Esophagus squamous epithelium (tissue), 5 donors: ENCODE measurements around the gene PLK5. TPM values are rescaled to one million over a fixed set of nuclear protein-coding genes. Genes with fewer than 3 reads are reported as not detected.
"Not testable (repeated sequence)": the region's sequence is repeated elsewhere in the genome, so short reads cannot be mapped to it uniquely, and the experiment has no call there.

Source experiments
- DNase-seq: peaks from one replicate; lab custom pipeline; 2025; lab: John Stamatoyannopoulos, UW
- H3K27ac ChIP-seq, 4 donors: fragments of 200-600 bp; sonication (generic); one replicate each; pipeline ENCODE4 v1.5.1; 2016 to 2019; ENCODE audit warnings: mild to moderate bottlenecking in 1 of 4
- H3K27me3 ChIP-seq, 4 donors: fragments of 200-600 bp; sonication (generic); 1 replicate in 3 of 4; 2 replicates in 1 of 4; pipeline versions ENCODE4 v1.5.1 to v1.6.0; 2017 to 2021; ENCODE audit warnings: antibody characterized with exemption in 1 of 4
- H3K36me3 ChIP-seq, 3 donors: fragments of 200-600 bp; sonication (generic); one replicate each; pipeline ENCODE4 v1.5.1; 2016 to 2019
- H3K4me1 ChIP-seq, 3 donors: fragments of 200-600 bp; sonication (generic); one replicate each; pipeline ENCODE4 v1.5.1; 2017 to 2019
- H3K4me3 ChIP-seq, 4 donors: fragments of 200-600 bp; sonication (generic); 1 replicate in 3 of 4; 2 replicates in 1 of 4; pipeline ENCODE4 v1.5.1; 2016 to 2019; ENCODE audit warnings: mild to moderate bottlenecking in 2 of 4, moderate library complexity in 1 of 4
- H3K9me3 ChIP-seq, 3 donors: fragments of 200-600 bp; sonication (generic); one replicate each; pipeline ENCODE4 v1.5.1; 2016 to 2019
- POLR2A ChIP-seq, 4 donors: fragments of 450-650 bp; IDR thresholded peaks; one replicate each; pipeline ENCODE4 v1.6.1; 2017; ENCODE audit warnings: antibody characterized with exemption in 4 of 4, mild to moderate bottlenecking in 4 of 4, moderate library complexity in 3 of 4
- WGBS, 2 donors: methylation state at CpG; one replicate each; pipeline ENCODE4 v1.1.5; 2018; 5-methylcytosine and 5-hydroxymethylcytosine counted together
- intact Hi-C: fragments of 100-400 bp; cut with DNase I; formaldehyde crosslinking; loops from one replicate; pipeline ENCODE4 v1.15.0; 2022
- total RNA-seq, 4 donors: library from RNA; depleted of rRNA; stranded (reverse); fragments of >200 nt; gene quantifications; one replicate each; pipeline ENCODE4 v1.1.0, GENCODE V29; 2016
- TF ChIP-seq, protein P1 (sequence below), 6 experiments: fragments of 450-650 bp in 4 of 6; fragments of 200-600 bp in 2 of 6; sonication (generic) in 2 of 6; IDR thresholded peaks; one replicate each; pipeline ENCODE4 v1.5.1; 2016 to 2019; ENCODE audit warnings: antibody characterized with exemption in 6 of 6, mild to moderate bottlenecking in 4 of 6, moderate library complexity in 4 of 6
- donor health status: DM: yes; HTN: yes; CAD: no.

Gene PLK5
- total RNA-seq, 4 donors from 2014 or later, result 0.19 to 0.66 TPM; not detected in 2

DNA sequence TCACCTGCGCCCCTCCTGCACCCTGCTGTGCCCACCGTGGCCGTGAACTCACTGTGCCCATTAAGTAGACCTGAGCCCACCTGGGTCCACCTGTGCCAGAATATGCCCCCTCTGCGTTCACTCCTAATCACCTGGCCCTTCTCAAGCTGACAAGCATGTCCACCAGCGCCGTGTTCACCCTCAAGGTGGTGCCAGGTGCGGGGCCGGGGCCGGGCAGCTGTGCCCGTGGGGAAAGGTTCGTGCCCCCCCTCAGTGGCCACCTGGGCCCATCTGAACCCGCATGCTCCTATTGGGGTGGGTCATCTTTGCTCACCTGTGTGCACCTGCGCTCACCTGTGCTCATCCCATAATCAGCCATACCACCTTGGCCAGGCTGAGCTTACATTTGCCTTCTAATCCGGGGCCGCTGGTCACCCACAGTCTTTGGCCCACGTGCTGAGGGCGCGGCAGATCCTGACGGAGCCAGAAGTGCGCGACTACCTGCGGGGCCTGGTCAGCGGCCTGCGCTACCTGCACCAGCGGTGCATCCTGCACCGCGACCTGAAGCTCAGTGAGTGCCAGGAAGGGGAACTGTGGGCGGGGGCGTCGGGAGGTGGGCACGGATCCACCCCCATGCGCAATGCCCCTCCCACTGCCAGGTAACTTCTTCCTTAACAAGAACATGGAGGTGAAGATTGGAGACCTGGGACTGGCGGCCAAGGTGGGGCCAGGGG is 2.3 kb downstream of the PLK5 start:
- H3K27ac ChIP-seq, result no peak overlapping the region
- no peak for DNase-seq
- no peak overlapping the region for H3K4me3 ChIP-seq
- no peaks in the 10 kb centered on the region for H3K9me3 ChIP-seq
- 86 to 87% methylated on average over 6 to 10 of the region's 33 CpGs for WGBS, 2 donors
- no peaks in the 10 kb centered on the region for H3K36me3 ChIP-seq
- intact Hi-C loops, result no loop called here
- H3K4me1 ChIP-seq, result peaks cover 0 to 32% (median 10%) of the 10 kb centered on the region in 3 donors
- no peak for TF ChIP-seq POLR2A (IDR thresholded peaks at IDR 0.05)
- TF ChIP-seq, protein P1, sequence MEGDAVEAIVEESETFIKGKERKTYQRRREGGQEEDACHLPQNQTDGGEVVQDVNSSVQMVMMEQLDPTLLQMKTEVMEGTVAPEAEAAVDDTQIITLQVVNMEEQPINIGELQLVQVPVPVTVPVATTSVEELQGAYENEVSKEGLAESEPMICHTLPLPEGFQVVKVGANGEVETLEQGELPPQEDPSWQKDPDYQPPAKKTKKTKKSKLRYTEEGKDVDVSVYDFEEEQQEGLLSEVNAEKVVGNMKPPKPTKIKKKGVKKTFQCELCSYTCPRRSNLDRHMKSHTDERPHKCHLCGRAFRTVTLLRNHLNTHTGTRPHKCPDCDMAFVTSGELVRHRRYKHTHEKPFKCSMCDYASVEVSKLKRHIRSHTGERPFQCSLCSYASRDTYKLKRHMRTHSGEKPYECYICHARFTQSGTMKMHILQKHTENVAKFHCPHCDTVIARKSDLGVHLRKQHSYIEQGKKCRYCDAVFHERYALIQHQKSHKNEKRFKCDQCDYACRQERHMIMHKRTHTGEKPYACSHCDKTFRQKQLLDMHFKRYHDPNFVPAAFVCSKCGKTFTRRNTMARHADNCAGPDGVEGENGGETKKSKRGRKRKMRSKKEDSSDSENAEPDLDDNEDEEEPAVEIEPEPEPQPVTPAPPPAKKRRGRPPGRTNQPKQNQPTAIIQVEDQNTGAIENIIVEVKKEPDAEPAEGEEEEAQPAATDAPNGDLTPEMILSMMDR (IDR thresholded peaks at IDR 0.05), result no peak
- H3K27me3 ChIP-seq, result peaks cover 0 to 91% (median 12%) of the 10 kb centered on the region in 4 donors

DNA sequence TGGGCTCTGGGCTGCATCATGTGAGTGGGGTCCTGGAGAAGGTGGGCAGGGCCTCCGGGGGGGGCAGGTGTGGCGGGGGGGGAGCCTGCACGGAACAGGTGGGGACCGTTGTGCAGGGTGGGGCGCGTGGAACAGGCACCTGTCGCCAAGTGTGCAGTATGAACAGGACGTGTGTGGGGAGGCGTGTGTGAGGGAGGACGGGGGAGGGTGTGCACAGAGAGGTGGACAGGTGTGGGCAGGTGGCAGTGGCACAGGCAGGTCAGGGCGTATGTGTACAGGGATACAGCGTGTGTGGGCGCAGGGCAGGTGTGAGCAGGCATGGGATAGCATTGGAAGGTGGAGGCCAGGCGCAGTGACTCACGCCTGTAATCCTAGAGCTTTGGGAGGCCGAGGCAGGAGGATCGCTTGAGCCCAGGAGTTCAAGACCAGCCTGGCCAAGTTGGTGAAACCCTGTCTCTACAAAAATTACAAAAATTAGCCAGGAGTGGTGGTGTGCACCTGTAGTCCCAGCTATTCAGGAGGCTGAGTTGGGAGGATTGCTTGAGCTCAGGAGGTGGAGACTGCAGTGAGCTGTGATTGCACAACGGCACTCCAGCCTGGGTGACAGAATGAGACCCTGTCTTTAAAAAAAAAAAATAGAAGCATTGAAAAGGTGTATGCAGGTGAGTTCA is 3.2 kb downstream of the PLK5 start:
- no peak overlapping the region for H3K27ac ChIP-seq
- H3K27me3 ChIP-seq, result peaks cover 0 to 91% (median 12%) of the 10 kb centered on the region in 4 donors
- intact Hi-C loops, result no loop called here
- no peaks in the 10 kb centered on the region for H3K9me3 ChIP-seq
- H3K4me1 ChIP-seq, result peaks cover 0 to 23% (median 10%) of the 10 kb centered on the region in 3 donors
- WGBS, 2 donors, result 26 to 47% methylated on average over 12 to 13 of the region's 18 CpGs
- H3K36me3 ChIP-seq, result no peaks in the 10 kb centered on the region
- DNase-seq, result no peak
- no peak for TF ChIP-seq POLR2A (IDR thresholded peaks at IDR 0.05)
- TF ChIP-seq, protein P1 (IDR thresholded peaks at IDR 0.05), result no peak
- no peak overlapping the region for H3K4me3 ChIP-seq

DNA sequence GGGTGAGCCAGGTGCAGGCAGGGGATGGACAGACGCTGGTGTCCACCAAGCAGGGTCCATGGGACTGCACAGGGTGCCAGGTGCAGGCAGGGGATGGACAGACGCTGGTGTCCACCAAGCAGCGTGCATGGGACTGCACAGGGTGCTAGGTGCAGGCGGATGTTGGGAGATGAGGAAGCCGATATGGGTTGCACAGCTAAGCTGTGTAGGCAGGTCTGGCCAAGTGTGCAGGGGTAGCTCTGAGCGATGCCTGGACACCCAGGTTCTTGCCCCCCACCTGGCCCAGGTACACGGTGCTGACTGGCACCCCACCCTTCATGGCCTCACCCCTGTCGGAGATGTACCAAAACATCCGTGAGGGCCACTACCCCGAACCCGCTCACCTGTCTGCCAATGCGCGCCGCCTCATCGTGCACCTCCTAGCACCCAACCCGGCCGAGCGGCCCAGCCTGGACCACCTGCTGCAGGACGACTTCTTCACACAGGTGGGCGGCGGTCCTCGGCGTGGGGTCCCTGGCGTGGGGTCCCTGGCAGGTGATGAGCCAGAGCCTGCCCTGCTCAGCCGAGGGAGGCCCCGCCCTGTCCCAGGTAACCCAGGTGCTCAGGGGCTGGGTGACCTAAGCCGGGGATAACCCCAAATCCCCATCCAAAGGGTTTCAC is 3.9 kb downstream of the PLK5 start:
- intact Hi-C loops, result no loop called here
- no peak overlapping the region for H3K4me3 ChIP-seq
- no peaks in the 10 kb centered on the region for H3K9me3 ChIP-seq
- peaks cover 0 to 84% (median 12%) of the 10 kb centered on the region in 4 donors for H3K27me3 ChIP-seq
- no peak for DNase-seq
- H3K4me1 ChIP-seq, result peaks cover 0 to 17% (median 10%) of the 10 kb centered on the region in 3 donors
- 40 to 54% methylated on average over 4 to 9 of the region's 27 CpGs for WGBS, 2 donors
- TF ChIP-seq POLR2A (IDR thresholded peaks at IDR 0.05), result no peak
- no peak overlapping the region for H3K27ac ChIP-seq
- no peaks in the 10 kb centered on the region for H3K36me3 ChIP-seq

DNA sequence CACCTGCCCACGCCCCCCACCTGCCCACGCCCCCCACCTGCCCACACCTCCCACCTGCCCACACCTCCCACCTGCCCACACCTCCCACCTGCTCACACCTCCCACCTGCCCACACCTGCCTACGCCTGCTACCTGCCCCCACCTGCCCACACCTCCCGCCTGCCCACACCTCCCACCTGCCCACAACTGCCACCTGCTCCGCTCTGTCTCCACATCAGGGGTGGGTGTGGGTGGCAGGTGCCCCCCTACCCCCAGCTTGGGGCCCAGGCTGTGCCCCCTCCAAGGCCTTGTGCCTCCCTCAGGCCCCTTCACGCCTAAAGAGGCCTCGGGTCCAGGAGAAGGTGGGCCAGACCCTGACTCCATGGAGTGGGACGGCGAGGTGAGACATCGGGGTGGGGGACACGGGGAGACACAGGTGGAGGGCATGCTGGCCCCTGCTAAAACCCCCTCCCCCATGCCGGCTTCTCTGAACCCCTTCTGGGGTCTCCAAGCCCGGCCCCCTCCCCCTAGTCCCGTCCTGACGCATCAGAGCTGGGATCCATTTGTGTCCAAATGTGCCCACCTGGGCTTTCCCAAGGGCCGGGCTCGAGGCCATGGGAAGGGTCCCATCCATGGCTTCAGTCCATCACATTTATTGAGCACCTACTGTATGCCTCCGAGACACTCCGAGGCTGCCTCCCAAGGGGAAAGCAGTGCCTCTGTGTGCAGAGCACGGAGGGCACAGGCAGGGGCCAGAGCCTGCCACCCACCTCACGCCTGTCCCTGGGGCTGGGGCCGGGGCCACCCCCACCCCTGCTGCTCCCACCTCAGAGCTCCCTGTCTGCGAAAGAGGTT is 4.9 kb downstream of the PLK5 start:
- H3K4me3 ChIP-seq, result no peak overlapping the region
- intact Hi-C loops, result no loop called here
- no peaks in the 10 kb centered on the region for H3K36me3 ChIP-seq
- no peak overlapping the region for H3K27ac ChIP-seq
- TF ChIP-seq, protein P1 (IDR thresholded peaks at IDR 0.05), result no peak
- DNase-seq, result no peak
- no peaks in the 10 kb centered on the region for H3K9me3 ChIP-seq
- 17 to 81% methylated on average over 1 to 7 of the region's 23 CpGs for WGBS, 2 donors
- peaks cover 0 to 84% (median 7%) of the 10 kb centered on the region in 4 donors for H3K27me3 ChIP-seq
- peaks cover 0 to 6% (median 6%) of the 10 kb centered on the region in 3 donors for H3K4me1 ChIP-seq

DNA sequence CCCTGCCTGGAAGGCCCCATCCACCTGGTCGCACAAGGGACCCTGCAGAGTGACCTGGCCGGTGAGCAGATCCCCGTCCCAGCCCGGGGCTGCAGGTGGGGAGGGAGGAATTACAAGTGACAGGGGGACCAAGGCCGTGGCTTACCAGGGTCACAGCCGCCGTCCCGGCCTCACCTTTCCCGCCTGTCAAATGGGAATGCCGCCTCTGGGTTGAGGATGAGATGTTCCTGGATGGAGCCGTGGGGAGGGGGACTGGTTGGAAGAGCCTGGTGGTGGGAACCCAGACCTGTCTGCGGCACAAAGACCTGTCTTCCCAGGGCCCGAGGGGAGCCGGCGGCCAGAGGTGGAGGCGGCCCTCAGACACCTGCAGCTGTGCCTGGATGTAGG is 5.5 kb downstream of the PLK5 start:
- 81% methylated on average over 6 of the region's 16 CpGs; no CpG with 5 or more reads in 1 of the 2 donors for WGBS, 2 donors
- peaks cover 0 to under 1% (median 0%) of the 10 kb centered on the region in 3 donors for H3K4me1 ChIP-seq
- no peaks in the 10 kb centered on the region for H3K36me3 ChIP-seq
- no peak overlapping the region for H3K27ac ChIP-seq
- intact Hi-C loops, result no loop called here
- DNase-seq, result no peak
- TF ChIP-seq, protein P1 (IDR thresholded peaks at IDR 0.05), result no peak
- TF ChIP-seq POLR2A (IDR thresholded peaks at IDR 0.05), result no peak
- peaks cover 0 to 79% (median 7%) of the 10 kb centered on the region in 4 donors for H3K27me3 ChIP-seq
- H3K4me3 ChIP-seq, result no peak overlapping the region
- no peaks in the 10 kb centered on the region for H3K9me3 ChIP-seq

DNA sequence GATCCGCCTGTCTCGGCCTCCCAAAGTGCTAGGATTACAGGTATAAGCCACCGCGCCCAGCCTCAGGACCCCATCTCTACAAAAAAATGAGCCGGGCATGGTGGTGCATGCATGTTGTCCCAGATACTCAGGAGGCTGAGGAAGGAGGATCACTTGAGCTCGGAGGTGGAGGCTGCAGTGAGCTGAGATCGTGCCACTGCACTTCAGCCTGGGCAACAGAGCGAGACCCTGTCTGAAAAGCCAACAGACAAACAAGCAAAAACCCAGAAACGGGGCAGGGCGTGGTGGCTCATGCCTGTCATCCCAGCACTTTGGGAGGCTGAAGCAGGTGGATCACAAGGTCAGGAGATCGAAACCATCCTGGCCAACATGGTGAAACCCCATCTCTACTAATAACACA is 7.0 kb downstream of the PLK5 start:
- H3K36me3 ChIP-seq, H3K4me1 ChIP-seq, H3K9me3 ChIP-seq, intact Hi-C loops, H3K27ac ChIP-seq, DNase-seq, H3K4me3 ChIP-seq: not testable (repeated sequence)
- H3K27me3 ChIP-seq, result peaks cover 0 to 76% (median 0%) of the 10 kb centered on the region in 4 donors
- 86% methylated on average over 3 to 7 of the region's 11 CpGs for WGBS, 2 donors
